Ovary (tissue), 10 donors: ENCODE data around the gene LRRIQ3. TPM values are rescaled to one million over a fixed set of nuclear protein-coding genes. Genes with fewer than 3 reads are reported as not detected.
A peak's percentile ranks its signal among the peaks of the same experiment; 100 is the strongest.

Source experiments
- DNase-seq, 5 donors: peaks; one replicate each; pipeline ENCODE4 v3.0.0-alpha.2; 2019 to 2020
- H3K27ac ChIP-seq, 2 donors: fragments of 200-600 bp; one replicate each; pipeline versions ENCODE4 v1.5.1 to v1.8.0; 2019 to 2022
- H3K27me3 ChIP-seq: fragments of 200-600 bp; one replicate; pipeline ENCODE4 v1.8.0; 2022
- H3K36me3 ChIP-seq: fragments of 200-600 bp; sonication (generic); one replicate; pipeline ENCODE4 v1.5.1; 2019
- H3K4me1 ChIP-seq: one replicate; pipeline ENCODE4 v1.8.1; 2013; ENCODE audit warnings: mild to moderate bottlenecking, moderate library complexity; ENCODE audit not compliant: insufficient read depth
- H3K4me3 ChIP-seq: fragments of 200-600 bp; sonication (generic); one replicate; pipeline ENCODE4 v1.5.1; 2017
- H3K9me3 ChIP-seq, 2 donors: fragments of 200-600 bp in 1 of 2; sonication (generic) in 1 of 2; one replicate each; pipeline versions ENCODE4 v1.5.1 to v1.8.1; 2013 to 2019; ENCODE audit warnings: mild to moderate bottlenecking in 1 of 2, moderate library complexity in 1 of 2
- CTCF ChIP-seq, 3 donors: fragments of 450-650 bp in 2 of 3; fragments of 200-600 bp in 1 of 3; IDR thresholded peaks; one replicate each; pipeline versions ENCODE4 v1.5.1 to v1.8.0; 2016 to 2022; ENCODE audit warnings: antibody characterized with exemption in 3 of 3, mild to moderate bottlenecking in 1 of 3
- EP300 ChIP-seq: sonication (generic); formaldehyde crosslinking; IDR thresholded peaks from one replicate; pipeline ENCODE4 v1.6.1; 2017; ENCODE audit warnings: antibody characterized with exemption
- POLR2A ChIP-seq: fragments of 450-650 bp; IDR thresholded peaks from one replicate; pipeline ENCODE4 v1.6.1; 2017; ENCODE audit warnings: antibody characterized with exemption, mild to moderate bottlenecking, moderate library complexity
- WGBS, 3 donors: extraction: QIAGEN DNeasy Blood & Tissue Kit in 1 of 3; methylation state at CpG; one replicate each; pipeline versions ENCODE4 v1.1.5 to v1.1.7; 2013 to 2017; 5-methylcytosine and 5-hydroxymethylcytosine counted together
- intact Hi-C, 4 donors: fragments of 100-400 bp; cut with DNase I; formaldehyde crosslinking; loops; one replicate each; pipeline versions ENCODE4 v1.11.0 to v1.15.1; 2022 to 2023
- long read RNA-seq, 3 donors: library from polyadenylated mRNA in 2 of 3; unstranded in 2 of 3; transcript quantifications; one replicate each; pipeline ENCODE4 v2.0.0 and lab custom pipeline, GENCODE V29; 2021 to 2026
- polyA plus RNA-seq, 2 donors: library from polyadenylated mRNA; stranded (reverse); fragments of 200-250 nt in 1 of 2; fragments of 350-450 nt in 1 of 2; fragmentation: Illumina TruSeq in 1 of 2; extraction: RNeasy Lipid Tissue Mini Kit (QIAGEN cat#74804) in 1 of 2; gene quantifications; one replicate each; pipeline ENCODE4 v1.2.3, GENCODE V29; 2013 to 2014
- total RNA-seq, 7 donors: library from RNA; depleted of rRNA in 2 of 7; stranded (reverse); fragments of >200 nt in 2 of 7; fragmentation: NEBNext Ultra II Directional in 3 of 7; extraction: Animal tissue kit (Norgen Biotek cat#: 25700) in 3 of 7; gene quantifications; one replicate each; pipeline versions ENCODE4 v1.1.0 to v1.2.4, GENCODE V29; 2016 to 2023
- donor health status: DM: no; HTN: no; CAD: no; lungs with moderate emphysema.
- donor health status: DM: no; HTN: no; CAD: no.
- donor health status: Bipolar disorder and iron deficiency.
- donor health status: DM: yes; HTN: yes; CAD: no.
- donor health status: DM: no; HTN: no; CAD: no.
- donor health status: DM: yes; HTN: yes; CAD: no.

LRRIQ3 gene
- total RNA-seq (under 1 TPM in 6 of 7 donors, not detected in 1; 0.23 to 0.92 (median 0.75) TPM), polyA plus RNA-seq (under 1 TPM; 0.20 to 0.52 TPM)
- long read RNA-seq, donor 1, partial matches to known transcripts = 0 of 1 reads
- long read RNA-seq, donor 1, other reads (novel, unspliced or antisense) = 1 of 1 reads
- long read RNA-seq, donor 2, partial matches to known transcripts = 8 of 9 reads
- long read RNA-seq, donor 2, other reads (novel, unspliced or antisense) = 0 of 9 reads
- long read RNA-seq, donor 3, partial matches to known transcripts = 2 of 2 reads
- long read RNA-seq, donor 3, other reads (novel, unspliced or antisense) = 0 of 2 reads

- peak; percentile 93 to 98 (median 96) for DNase-seq
- intact Hi-C loops = no loop called here
- H3K27me3 ChIP-seq = no peaks in the 10 kb centered on the region
- no peaks in the 10 kb centered on the region for H3K9me3 ChIP-seq
- no peaks in the 10 kb centered on the region for H3K36me3 ChIP-seq
- WGBS, 3 donors = 1 to 3% (median 2%) methylated on average over 41 of the region's 41 CpGs
- peak within 1 kb of the TSS; percentile 78 for H3K4me3 ChIP-seq
- H3K27ac ChIP-seq = peak within 1 kb of the TSS in 1 of 2 donors; percentile 26
- TF ChIP-seq EP300 (no peak), CTCF (IDR thresholded peaks at IDR 0.05) (no peak), POLR2A (peak; percentile 73)
- no peaks in the 10 kb centered on the region for H3K4me1 ChIP-seq
Measured at GRCh38 chr1:74197657-74198552, at the start of gene LRRIQ3, which contains the start of gene FPGT. LRRIQ3 (minus strand) TSS chr1:74198176; CDS start chr1:74183684, 14,492 bp downstream. FPGT (plus strand) TSS chr1:74198242; CDS start chr1:74198279, 37 bp downstream.

GRCh38 chr1:74246315-74246714, 48.3 kb upstream of the LRRIQ3 start:
- DNase-seq = no peak
- WGBS, 3 donors = 54 to 63% (median 58%) methylated on average over 2 of the region's 2 CpGs
- intact Hi-C loops = no loop called here

GRCh38 chr1:74245168-74245772, 47.3 kb upstream of the LRRIQ3 start:
- intact Hi-C loops = no loop called here
- Histone ChIP-seq H3K9me3 (no peaks in the 10 kb centered on the region), H3K27ac (no peak overlapping the region), H3K4me3 (no peak overlapping the region), H3K36me3 (no peaks in the 10 kb centered on the region), H3K4me1 (no peaks in the 10 kb centered on the region), H3K27me3 (no peaks in the 10 kb centered on the region)
- TF ChIP-seq EP300 = no peak
- no peak for TF ChIP-seq POLR2A
- no peak for TF ChIP-seq CTCF (IDR thresholded peaks at IDR 0.05)
- DNase-seq = no peak
- 18 to 27% (median 27%) methylated on average over 2 of the region's 2 CpGs for WGBS, 3 donors

More at GRCh38 chr1:74246315-74246714, 48.3 kb upstream of the LRRIQ3 start:
- TF ChIP-seq CTCF (IDR thresholded peaks at IDR 0.05) = no peak
- no peak for TF ChIP-seq POLR2A
- no peak for TF ChIP-seq EP300
- Histone ChIP-seq H3K36me3 (no peaks in the 10 kb centered on the region), H3K9me3 (no peaks in the 10 kb centered on the region), H3K4me3 (no peak overlapping the region), H3K27me3 (no peaks in the 10 kb centered on the region), H3K27ac (no peak overlapping the region), H3K4me1 (no peaks in the 10 kb centered on the region)

- no peaks in the 10 kb centered on the region for H3K9me3 ChIP-seq
- 86 to 93% (median 87%) methylated on average over 4 of the region's 4 CpGs for WGBS, 3 donors
- intact Hi-C loops = no loop called here
- H3K27ac ChIP-seq = no peak overlapping the region
- no peak for TF ChIP-seq CTCF (IDR thresholded peaks at IDR 0.05)
- TF ChIP-seq EP300 = no peak
- TF ChIP-seq POLR2A = no peak
- no peaks in the 10 kb centered on the region for H3K27me3 ChIP-seq
- no peak overlapping the region for H3K4me3 ChIP-seq
- H3K4me1 ChIP-seq = no peaks in the 10 kb centered on the region
- no peaks in the 10 kb centered on the region for H3K36me3 ChIP-seq
- DNase-seq = no peak
Measured at GRCh38 chr1:74237787-74238186, 39.8 kb upstream of the LRRIQ3 start.
